Activated T-cell treated with anti-CD3 and anti-CD28 coated beads, Interleukin-2, amount 50 U/mL, for 72 hours (primary cell): ENCODE results near the gene YWHAG. TPM values are rescaled to one million over a fixed set of nuclear protein-coding genes. Genes with fewer than 3 reads are reported as not detected.
"Not testable (repeated sequence)": the region's sequence is repeated elsewhere in the genome, so short reads cannot be mapped to it uniquely, and the experiment has no call there.

Experiments
- ATAC-seq, 2 donors: fragments of 150-1000 bp; cut with Tn5 transposase; replicated peaks in 1 of 2; 2 replicates each; pipeline ENCODE4 v1.10.0; 2021; ENCODE audit warnings: moderate library complexity in 2 of 2, mild to moderate bottlenecking in 1 of 2
- DNase-seq, 2 donors: peaks; one replicate each; pipeline ENCODE4 v3.0.0; 2021 to 2022; ENCODE audit warnings: mixed read lengths in 1 of 2
- H3K27ac Mint-ChIP-seq: one replicate; pipeline ENCODE4 v1.8.0; 2022; ENCODE audit warnings: mild to moderate bottlenecking, moderate library complexity, mixed read lengths
- H3K27me3 Mint-ChIP-seq: one replicate; pipeline ENCODE4 v1.8.0; 2022; ENCODE audit warnings: low read depth, mixed read lengths
- H3K36me3 Mint-ChIP-seq, 2 donors: one replicate each; pipeline ENCODE4 v1.8.0; 2022; ENCODE audit warnings: mixed read lengths in 2 of 2, mild to moderate bottlenecking in 1 of 2; ENCODE audit not compliant: insufficient read depth in 2 of 2
- H3K4me1 Mint-ChIP-seq: one replicate; pipeline ENCODE4 v1.8.0; 2022; ENCODE audit warnings: low read depth, mixed read lengths
- H3K4me3 Mint-ChIP-seq, 2 donors: one replicate each; pipeline ENCODE4 v1.8.0; 2022; ENCODE audit warnings: mild to moderate bottlenecking in 2 of 2, mixed read lengths in 2 of 2, moderate library complexity in 2 of 2
- H3K9me3 Mint-ChIP-seq, 2 donors: one replicate each; pipeline ENCODE4 v1.8.0; 2022; ENCODE audit warnings: mixed read lengths in 2 of 2
- total RNA-seq, 2 donors: library from RNA; stranded (reverse); gene quantifications; one replicate each; pipeline ENCODE4 v1.2.3, GENCODE V29; 2022

The YWHAG gene
- total RNA-seq: 100 to 1,000 TPM; 107 to 120 TPM

GRCh38 chr7:76358481-76359110 lies at the start of gene YWHAG:
Gene YWHAG (minus strand): TSS chr7:76358991. CDS start chr7:76358808, 183 bp downstream.
- H3K4me1 Mint-ChIP-seq: peaks cover 50% of the 10 kb centered on the region
- H3K27me3 Mint-ChIP-seq: no peaks in the 10 kb centered on the region
- DNase-seq (peak; percentile 90 to 91), ATAC-seq (peak; percentile 68 to 74)
- H3K36me3 Mint-ChIP-seq: peaks cover 9 to 25% of the 10 kb centered on the region in 2 donors
- peak within 1 kb of the TSS; percentile 99 for H3K27ac Mint-ChIP-seq
- H3K9me3 Mint-ChIP-seq: no peaks in the 10 kb centered on the region
- peak within 1 kb of the TSS; percentile 90 to 99 for H3K4me3 Mint-ChIP-seq

GRCh38 chr7:76408121-76408560 lies 49.4 kb upstream of the YWHAG start:
- H3K4me3 Mint-ChIP-seq: no peak overlapping the region
- ATAC-seq (no peak), DNase-seq (no peak)
- H3K4me1 Mint-ChIP-seq: peaks cover 4% of the 10 kb centered on the region
- no peaks in the 10 kb centered on the region for H3K36me3 Mint-ChIP-seq
- no peaks in the 10 kb centered on the region for H3K27me3 Mint-ChIP-seq
- no peaks in the 10 kb centered on the region for H3K9me3 Mint-ChIP-seq
- H3K27ac Mint-ChIP-seq: no peak overlapping the region

GRCh38 chr7:76407718-76408117 lies 48.9 kb upstream of the YWHAG start:
- Mint-ChIP-seq H3K36me3 (no peaks in the 10 kb centered on the region), H3K27me3 (no peaks in the 10 kb centered on the region)
- no peak for ATAC-seq

GRCh38 chr7:76405738-76406137 lies 46.9 kb upstream of the YWHAG start:
- DNase-seq (no peak), ATAC-seq (no peak)
- Mint-ChIP-seq H3K27ac (no peak overlapping the region), H3K36me3 (no peaks in the 10 kb centered on the region), H3K9me3 (no peaks in the 10 kb centered on the region), H3K4me3 (no peak overlapping the region), H3K4me1 (peaks cover 4% of the 10 kb centered on the region), H3K27me3 (no peaks in the 10 kb centered on the region)

More at GRCh38 chr7:76407718-76408117, 48.9 kb upstream of the YWHAG start:
- DNase-seq: no peak
- H3K4me1 Mint-ChIP-seq: peaks cover 4% of the 10 kb centered on the region
- H3K4me3 Mint-ChIP-seq: no peak overlapping the region
- H3K27ac Mint-ChIP-seq: no peak overlapping the region
- no peaks in the 10 kb centered on the region for H3K9me3 Mint-ChIP-seq

- Mint-ChIP-seq H3K4me3 (no peak overlapping the region), H3K4me1 (peaks cover 4% of the 10 kb centered on the region), H3K36me3 (no peaks in the 10 kb centered on the region), H3K27me3 (no peaks in the 10 kb centered on the region), H3K9me3 (no peaks in the 10 kb centered on the region), H3K27ac (no peak overlapping the region)
- DNase-seq (no peak), ATAC-seq (no peak)
These were observed 45.1 kb upstream of the YWHAG start for GRCh38 chr7:76403780-76404494.

- not testable (repeated sequence) for DNase-seq, H3K9me3 Mint-ChIP-seq, H3K27ac Mint-ChIP-seq, H3K36me3 Mint-ChIP-seq, ATAC-seq, H3K4me3 Mint-ChIP-seq, H3K27me3 Mint-ChIP-seq
- peaks cover 10% of the 10 kb centered on the region for H3K4me1 Mint-ChIP-seq
These were observed 44.3 kb upstream of the YWHAG start for GRCh38 chr7:76403097-76403496.

GRCh38 chr7:76400248-76400647 lies 41.5 kb upstream of the YWHAG start:
- DNase-seq (no peak), ATAC-seq (no peak)
- Mint-ChIP-seq H3K9me3 (no peaks in the 10 kb centered on the region), H3K27ac (no peak overlapping the region), H3K4me1 (peaks cover 12% of the 10 kb centered on the region), H3K4me3 (no peak overlapping the region), H3K36me3 (no peaks in the 10 kb centered on the region), H3K27me3 (no peaks in the 10 kb centered on the region)

- ATAC-seq (peak; percentile 62 to 64), DNase-seq (peak; percentile 85)
- H3K4me3 Mint-ChIP-seq: peak overlapping the region; percentile 71
- no peaks in the 10 kb centered on the region for H3K36me3 Mint-ChIP-seq
- H3K27ac Mint-ChIP-seq: peak overlapping the region; percentile 3
- peaks cover 20% of the 10 kb centered on the region for H3K4me1 Mint-ChIP-seq
- H3K27me3 Mint-ChIP-seq: no peaks in the 10 kb centered on the region
- no peaks in the 10 kb centered on the region for H3K9me3 Mint-ChIP-seq
These were observed 38.8 kb upstream of the YWHAG start for GRCh38 chr7:76397409-76398183.

GRCh38 chr7:76396864-76397263 lies 38.1 kb upstream of the YWHAG start:
- Mint-ChIP-seq H3K4me1 (peaks cover 26% of the 10 kb centered on the region), H3K27me3 (no peaks in the 10 kb centered on the region), H3K4me3 (peak overlapping the region; percentile 71), H3K36me3 (no peaks in the 10 kb centered on the region), H3K27ac (no peak overlapping the region), H3K9me3 (no peaks in the 10 kb centered on the region)
- no peak for ATAC-seq
- no peak for DNase-seq

GRCh38 chr7:76395965-76396726 lies 37.4 kb upstream of the YWHAG start:
- DNase-seq (no peak), ATAC-seq (no peak)
- Mint-ChIP-seq H3K4me3 (peak overlapping the region in 1 of 2 donors; percentile 71), H3K36me3 (no peaks in the 10 kb centered on the region), H3K27me3 (no peaks in the 10 kb centered on the region), H3K27ac (no peak overlapping the region), H3K4me1 (peaks cover 26% of the 10 kb centered on the region), H3K9me3 (no peaks in the 10 kb centered on the region)

- not testable (repeated sequence) for H3K4me3 Mint-ChIP-seq, H3K9me3 Mint-ChIP-seq, H3K27me3 Mint-ChIP-seq, H3K36me3 Mint-ChIP-seq, H3K27ac Mint-ChIP-seq, DNase-seq, ATAC-seq
- peaks cover 26% of the 10 kb centered on the region for H3K4me1 Mint-ChIP-seq
These were observed 36.8 kb upstream of the YWHAG start for GRCh38 chr7:76395605-76395964.

- DNase-seq (no peak), ATAC-seq (no peak)
- Mint-ChIP-seq H3K27ac (no peak overlapping the region), H3K27me3 (no peaks in the 10 kb centered on the region), H3K4me3 (no peak overlapping the region), H3K36me3 (no peaks in the 10 kb centered on the region), H3K4me1 (peaks cover 26% of the 10 kb centered on the region), H3K9me3 (no peaks in the 10 kb centered on the region)
These were observed 36.2 kb upstream of the YWHAG start for GRCh38 chr7:76394957-76395356.
